SK-MEL-5 (cell line): ENCODE results near the gene EXOC3L2. TPM values are rescaled to one million over a fixed set of nuclear protein-coding genes. Genes with fewer than 3 reads are reported as not detected.

ENCODE experiments used
- DNase-seq: peaks from one replicate; pipeline ENCODE4 v3.0.0-alpha.2; 2016; ENCODE audit warnings: low read depth, low spot score
- in situ Hi-C: cut with HindIII; loops from 2 replicates; pipeline ENCODE4 v1.10.0; 2016; ENCODE audit warnings: low sequenced_read_pairs, high pct_unique_total_duplicates, low pct_unique_long_range_greater_than_20kb
- total RNA-seq: library from RNA; depleted of rRNA; stranded (reverse); fragments of >200 nt; shearing (Covaris generic); gene quantifications from 2 replicates; pipeline ENCODE4 v1.2.3, GENCODE V29; 2014; rRNA removed

Gene EXOC3L2
- total RNA-seq, 1 experiment from 2014 or later, result not detected

DNA sequence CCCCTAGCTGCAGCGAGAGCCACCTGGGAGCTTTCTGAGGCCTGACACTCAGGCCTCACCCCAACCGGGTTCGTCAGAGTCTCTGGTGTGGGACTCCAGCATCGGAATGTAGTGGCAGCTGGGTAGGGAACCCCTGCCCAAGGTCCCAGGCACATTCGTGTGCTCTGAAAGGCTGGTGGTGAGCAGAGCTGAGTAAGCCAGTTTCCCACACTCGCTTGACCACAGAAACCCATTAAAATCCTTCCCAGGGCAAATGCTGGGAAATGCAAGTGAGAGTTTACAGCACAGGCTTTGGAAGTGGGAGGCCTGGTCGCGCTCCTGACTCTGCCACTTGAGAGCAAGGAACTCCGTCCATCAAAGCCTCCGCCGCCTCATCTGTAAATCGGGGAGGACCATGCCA lies 71.4 kb downstream of the EXOC3L2 start:
- DNase-seq, result no peak

DNA sequence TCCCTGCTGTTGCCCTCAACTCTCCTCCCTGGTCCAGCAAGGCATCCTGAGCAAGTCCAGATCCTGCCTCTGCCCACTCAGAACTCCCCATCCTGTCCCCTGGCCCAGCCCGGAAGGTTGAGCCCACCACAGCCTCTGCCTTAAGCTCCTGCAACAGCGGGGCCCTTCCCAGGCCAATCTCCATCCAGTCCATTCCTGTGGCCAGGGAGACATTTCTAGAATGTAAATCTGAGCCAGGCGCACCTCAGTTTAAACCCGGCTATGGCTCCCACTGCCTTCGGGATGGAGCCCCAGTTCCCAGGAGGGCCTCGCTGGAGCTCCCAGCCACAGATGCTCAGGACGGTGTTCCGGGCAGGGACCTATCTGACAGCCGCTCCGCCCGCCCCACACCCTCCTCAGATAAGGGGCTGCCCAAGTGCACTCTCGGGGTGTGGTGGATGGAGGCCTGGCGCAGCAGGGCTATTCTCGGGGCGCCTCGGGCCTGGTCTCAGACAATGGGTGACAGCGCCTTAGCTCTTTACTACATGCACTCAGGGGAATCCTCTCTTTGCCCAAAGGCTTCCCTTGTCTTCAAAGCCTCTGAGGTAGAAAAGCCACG lies 72.5 kb downstream of the EXOC3L2 start:
- in situ Hi-C loops, result no loop called here
- no peak for DNase-seq

More for the DNA sequence above, 71.4 kb downstream of the EXOC3L2 start:
- in situ Hi-C loops, result no loop called here

DNA sequence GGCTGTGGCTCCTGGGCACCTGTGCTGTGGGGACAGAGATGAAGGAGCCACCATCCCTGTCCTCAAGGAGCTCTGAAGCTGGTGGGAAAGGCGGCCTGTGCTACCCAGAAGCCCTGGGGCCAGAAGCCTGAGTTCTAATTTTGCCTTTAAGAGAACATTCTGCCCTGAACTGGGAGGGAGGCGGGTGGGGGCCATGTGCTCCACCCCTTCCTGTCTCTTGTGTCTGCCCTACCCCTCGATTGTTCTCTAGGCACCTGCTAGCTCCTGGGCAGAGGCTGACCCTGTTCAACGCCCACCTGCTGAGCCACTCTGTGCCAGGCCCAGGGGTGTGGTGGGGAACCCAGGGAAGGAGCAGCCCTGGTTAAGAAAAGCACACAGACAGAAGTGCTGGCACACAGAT lies 73.0 kb downstream of the EXOC3L2 start:
- in situ Hi-C loops, result no loop called here
- DNase-seq, result no peak

DNA sequence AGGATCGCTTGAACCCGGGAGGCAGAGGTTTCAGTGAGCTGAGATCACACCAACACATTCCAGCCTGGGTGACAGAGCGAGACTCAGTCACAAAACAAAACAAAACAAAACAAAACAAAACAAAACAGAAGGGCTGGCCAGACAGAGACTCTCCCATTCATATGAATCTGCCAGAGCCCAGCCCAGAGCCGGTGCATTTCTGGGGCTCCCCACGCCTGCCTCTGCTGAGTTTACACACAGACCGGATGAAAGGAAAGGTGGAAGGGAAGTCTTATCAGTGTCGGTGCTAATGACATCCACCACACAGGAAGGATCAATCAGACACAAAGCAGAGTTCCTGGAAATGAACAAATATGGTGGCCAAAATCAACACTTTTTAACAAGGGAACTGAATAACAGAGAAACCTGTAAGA lies 74.0 kb downstream of the EXOC3L2 start:
- in situ Hi-C loops, result no loop called here
- DNase-seq, result no peak

DNA sequence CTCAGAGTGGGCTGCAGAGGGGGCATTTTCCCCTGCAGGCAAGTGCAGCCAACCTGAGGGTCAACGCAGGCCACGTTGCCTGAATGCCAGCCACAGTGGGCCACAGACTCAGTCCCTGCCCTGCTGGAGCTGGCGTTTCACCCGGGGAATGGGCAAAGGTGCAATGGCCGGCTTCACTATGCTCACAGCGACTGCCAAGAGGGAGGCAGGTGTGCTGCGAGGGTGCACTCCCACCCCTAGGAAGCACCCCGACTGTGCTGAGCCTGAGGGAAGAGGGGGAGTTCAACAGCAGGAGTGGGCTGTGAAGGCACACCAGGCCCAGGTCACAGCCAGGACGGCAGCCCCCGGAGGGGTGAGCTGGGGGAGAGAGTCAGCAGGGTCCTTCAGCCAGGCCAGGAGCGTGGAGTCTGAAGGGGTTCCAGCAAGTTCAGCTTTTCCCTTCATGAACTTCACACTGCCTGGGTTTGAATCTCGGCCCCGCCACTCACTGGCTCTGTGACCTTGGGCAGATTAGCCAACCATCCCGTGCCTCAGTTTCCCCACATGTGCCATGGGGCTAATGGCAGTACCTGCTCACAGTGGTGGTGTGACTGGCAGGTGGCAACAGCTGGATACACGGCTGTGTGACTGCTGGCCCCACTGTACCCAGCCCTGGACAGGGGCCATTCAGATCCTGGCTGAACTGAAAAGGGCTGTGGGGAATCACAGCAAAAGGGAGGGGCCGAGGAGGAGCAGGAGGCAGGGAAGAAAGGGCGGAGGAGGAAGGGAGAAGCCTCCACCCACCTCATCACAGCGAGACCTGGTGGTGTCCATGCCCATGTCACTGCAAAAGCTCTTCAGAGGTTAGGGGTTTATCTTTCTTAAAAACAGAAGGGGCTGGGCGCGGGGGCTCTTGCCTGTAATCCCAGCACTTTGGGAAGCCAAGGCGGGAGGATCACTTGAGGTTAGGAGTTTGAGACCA lies 74.8 kb downstream of the EXOC3L2 start:
- in situ Hi-C loops, result no loop called here
- no peak for DNase-seq

DNA sequence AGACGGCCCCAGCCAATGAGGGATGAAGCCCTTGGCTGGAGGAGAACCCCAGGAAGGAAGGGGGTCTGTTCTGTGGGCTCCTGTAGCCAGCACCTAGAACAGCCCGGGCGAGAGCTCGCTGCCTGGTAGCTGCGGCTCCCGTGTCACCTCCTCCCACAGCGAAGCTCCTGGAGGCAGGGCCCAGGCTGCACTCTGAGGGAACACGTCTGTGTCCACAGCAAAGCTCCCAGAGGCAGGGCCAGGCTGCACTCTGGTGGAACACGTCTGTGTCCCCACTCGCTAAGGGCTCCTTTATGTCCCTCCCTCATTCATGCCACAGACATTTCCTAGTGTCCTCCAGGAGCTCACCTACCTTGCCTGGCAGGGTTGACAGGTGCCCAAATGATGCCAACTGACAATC lies 75.6 kb downstream of the EXOC3L2 start:
- no peak for DNase-seq
- in situ Hi-C loops, result no loop called here

DNA sequence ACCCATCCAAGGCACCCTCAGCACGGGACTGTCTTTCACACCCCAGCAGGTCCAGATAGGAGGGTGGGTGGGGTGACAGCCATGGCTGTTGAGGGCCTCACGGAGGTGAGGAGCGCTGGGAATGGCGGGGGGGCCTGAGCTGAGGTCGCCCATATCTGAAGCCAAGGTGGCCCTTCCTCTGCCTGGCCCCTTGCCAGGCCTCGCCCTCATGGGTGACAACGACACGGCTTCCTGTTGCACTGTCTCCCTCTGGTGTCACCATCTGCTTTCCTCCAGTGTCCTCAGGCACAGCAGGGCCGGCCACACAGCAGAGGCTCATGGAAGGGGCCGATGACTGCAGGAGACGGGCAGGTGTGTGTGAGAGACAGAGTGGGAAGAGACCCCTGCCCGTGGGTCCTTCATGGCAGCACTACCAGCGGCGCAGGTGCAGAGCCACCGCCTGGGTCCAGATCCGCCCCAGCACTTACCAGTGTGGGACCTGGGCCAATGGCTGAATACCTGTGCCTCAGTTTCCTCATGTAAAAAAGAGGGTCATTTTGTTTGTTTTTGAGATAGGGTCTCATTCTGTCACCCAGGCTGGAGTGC lies 76.3 kb downstream of the EXOC3L2 start:
- in situ Hi-C loops, result no loop called here
- DNase-seq, result no peak

DNA sequence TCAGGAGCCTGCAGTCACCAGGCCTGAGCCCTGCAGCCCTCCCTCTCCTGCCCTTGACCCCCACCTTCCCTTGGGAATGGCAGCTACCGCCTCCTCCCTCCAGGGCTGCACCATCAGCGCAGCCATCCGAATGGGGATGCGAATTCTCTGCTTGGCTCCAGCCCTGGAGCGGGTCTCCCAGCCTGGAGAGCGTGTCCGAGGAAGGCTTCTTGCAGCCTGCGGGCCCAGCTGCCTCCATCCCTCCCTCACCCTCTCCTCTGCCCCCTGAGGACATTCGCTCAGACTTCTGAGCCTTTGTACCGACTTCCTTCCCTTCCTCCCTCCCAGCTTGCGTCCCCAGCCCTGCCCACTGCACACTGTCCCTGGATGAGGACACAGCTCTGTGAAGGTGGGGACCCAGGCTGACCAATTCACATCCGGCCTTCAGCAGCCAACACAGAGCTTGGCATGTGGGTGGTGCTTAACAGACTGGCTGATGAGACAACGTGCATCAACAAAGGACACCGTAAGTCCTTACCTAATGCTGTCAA lies 78.4 kb downstream of the EXOC3L2 start:
- in situ Hi-C loops, result no loop called here

DNA sequence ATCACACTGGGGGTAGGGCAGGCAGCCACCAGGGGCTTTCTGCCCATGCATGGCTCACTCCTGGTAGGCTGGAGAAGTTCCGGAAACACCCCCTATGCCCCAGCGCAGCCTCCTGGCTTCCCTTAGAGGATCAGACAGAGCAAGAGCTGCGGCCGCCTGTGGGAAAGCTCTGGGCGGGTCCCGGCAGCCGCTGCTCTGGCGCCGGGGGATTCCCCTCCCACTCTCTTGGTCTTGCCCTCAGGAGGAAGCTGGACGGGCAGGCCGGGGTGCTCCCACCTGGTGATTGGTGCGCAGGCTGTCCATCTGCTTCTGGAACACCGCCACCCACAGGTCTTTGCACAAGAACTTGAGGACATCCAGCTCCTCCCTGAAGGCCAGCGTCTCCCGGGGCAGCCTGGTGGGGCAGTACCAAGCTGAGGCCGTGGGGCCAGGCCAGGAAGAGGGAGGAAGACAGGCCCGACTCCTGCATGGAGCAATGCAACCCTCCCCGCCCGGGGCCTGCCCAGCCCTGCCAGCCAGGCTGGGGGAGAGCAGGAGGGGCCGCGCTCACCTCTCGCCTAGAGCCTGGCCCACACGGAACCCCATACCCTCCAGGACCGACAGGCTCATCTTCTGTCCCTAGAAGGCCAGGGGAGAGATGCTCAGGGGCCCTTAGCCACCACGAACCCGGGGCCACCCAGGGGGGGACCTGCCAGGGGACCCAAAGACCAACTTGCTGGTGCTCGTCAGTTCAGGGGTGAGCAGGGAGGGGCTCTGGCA lies 80.5 kb downstream of the EXOC3L2 start:
- in situ Hi-C loops, result no loop called here
- no peak for DNase-seq

More for the DNA sequence above, 78.4 kb downstream of the EXOC3L2 start:
- no peak for DNase-seq

DNA sequence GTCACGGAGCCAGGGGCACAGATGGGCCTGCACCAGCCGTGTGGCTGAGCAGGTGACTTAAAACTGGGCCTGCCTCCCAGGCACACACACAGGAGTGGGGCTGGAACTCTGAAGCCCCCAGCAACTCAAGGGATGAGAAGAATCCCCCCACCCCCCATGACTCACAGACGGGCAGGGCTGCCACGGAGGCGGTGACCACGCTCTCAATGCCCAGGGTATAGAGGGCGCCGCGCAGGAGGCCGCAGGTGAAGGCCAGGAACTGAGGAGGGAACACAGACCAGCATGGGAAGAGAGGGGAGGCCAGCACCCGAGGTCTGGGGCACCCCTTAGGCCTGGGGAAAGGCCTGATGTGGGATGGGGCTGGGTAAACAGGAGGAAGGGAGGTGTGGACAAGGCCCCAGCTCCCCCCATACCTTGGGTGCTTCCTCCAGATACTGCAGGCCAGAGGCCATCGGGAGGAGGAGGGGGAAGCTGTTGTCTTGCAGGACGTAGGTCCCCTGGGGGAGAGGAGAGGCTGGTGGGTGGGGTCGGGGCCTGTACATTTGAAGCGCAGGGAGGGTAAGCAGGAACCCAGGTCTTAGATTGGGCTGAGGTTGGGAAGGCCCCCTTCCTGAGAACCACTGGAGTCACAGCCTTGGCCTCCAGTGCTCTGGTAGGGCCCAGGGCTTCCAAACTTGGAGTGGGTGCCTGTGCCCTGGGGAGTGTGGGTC lies 81.3 kb downstream of the EXOC3L2 start:
- in situ Hi-C loops, result no loop called here
- DNase-seq, result no peak

DNA sequence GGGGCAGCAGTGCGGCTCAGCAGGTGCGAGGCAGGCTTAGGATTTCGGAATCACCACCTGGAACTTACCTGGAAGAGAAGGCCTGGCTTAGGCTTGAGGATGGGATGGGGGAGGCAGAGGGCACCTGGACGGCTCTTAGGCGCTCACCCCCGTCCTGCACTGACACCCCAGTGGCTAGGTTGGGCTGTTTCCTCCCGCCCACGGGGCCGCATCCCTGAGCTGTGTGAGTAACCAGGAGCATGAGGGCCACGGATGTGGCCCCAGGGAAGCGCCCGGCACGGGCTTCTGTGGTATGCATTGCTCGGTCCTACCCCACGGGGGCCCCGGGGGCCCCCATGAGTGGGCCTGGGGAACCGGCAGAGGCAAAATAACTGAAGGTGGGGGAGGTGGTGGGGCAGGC lies 82.1 kb downstream of the EXOC3L2 start:
- in situ Hi-C loops, result no loop called here
- no peak for DNase-seq

DNA sequence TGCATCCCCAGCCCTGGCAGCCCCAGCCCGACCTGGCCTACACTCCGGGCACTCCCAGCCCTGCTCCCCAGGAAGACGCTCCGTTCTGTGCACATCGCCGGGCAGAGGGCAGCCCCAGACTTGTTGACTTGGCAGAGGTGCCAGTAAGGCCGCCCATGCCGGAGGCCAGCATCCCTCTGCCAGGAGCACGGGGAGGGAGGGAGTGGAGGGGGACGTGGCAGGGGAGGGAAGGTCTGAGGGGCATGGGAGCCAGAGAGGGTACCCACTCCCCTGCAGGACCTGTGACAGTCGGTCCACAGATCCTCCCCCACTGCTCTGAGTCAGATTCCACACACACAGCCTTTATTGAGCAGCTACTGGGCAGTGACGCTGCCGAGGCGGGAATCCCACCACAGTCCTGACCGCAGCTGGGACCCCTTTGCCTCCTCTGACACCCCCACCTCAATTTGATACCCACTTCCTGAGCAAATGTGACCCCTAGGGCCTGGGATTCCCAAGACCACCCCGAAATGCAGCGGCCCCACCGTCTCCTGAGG lies 82.5 kb downstream of the EXOC3L2 start:
- no peak for DNase-seq

More for the DNA sequence above, 82.5 kb downstream of the EXOC3L2 start:
- in situ Hi-C loops, result no loop called here

Other genes starting within 250 kb of the EXOC3L2 start
- 4.0 and 5.3 TPM in 2 replicates for gene RELB, start 243.9 kb downstream of the EXOC3L2 start, total RNA-seq
- gene CLASRP, start 206.4 kb downstream of the EXOC3L2 start, total RNA-seq, result 13.7 and 28.8 TPM in 2 replicates
- gene ZNF296, start 168.9 kb downstream of the EXOC3L2 start, total RNA-seq, result 0.08 and 0.32 TPM in 2 replicates
- 24.7 and 26.7 TPM in 2 replicates for gene GEMIN7, start 166.1 kb downstream of the EXOC3L2 start, total RNA-seq
- 41.2 and 46.0 TPM in 2 replicates for gene PPP1R37, start 152.2 kb downstream of the EXOC3L2 start, total RNA-seq
- 0.03 TPM in 1 of 2 replicates, not detected in the other for gene NKPD1, start 84.4 kb downstream of the EXOC3L2 start, total RNA-seq
- gene TRAPPC6A, start 67.2 kb downstream of the EXOC3L2 start, total RNA-seq, result 22.1 and 22.3 TPM in 2 replicates
- gene BLOC1S3, start 66.6 kb downstream of the EXOC3L2 start, total RNA-seq, result 3.7 and 5.3 TPM in 2 replicates
- 7.2 and 7.7 TPM in 2 replicates for gene MARK4, start 5.9 kb upstream of the EXOC3L2 start, total RNA-seq
- not detected in 2 replicates for gene CKM, start 77.5 kb upstream of the EXOC3L2 start, total RNA-seq
- 0.43 and 1.3 TPM in 2 replicates for gene KLC3, start 95.3 kb upstream of the EXOC3L2 start, total RNA-seq
- gene ERCC2, start 125.2 kb upstream of the EXOC3L2 start, total RNA-seq, result 10.7 and 13.8 TPM in 2 replicates
- gene PPP1R13L, start 159.7 kb upstream of the EXOC3L2 start, total RNA-seq, result 1.5 and 1.8 TPM in 2 replicates
- 19.3 and 20.2 TPM in 2 replicates for gene POLR1G, start 161.2 kb upstream of the EXOC3L2 start, total RNA-seq
- gene ERCC1, start 178.5 kb upstream of the EXOC3L2 start, total RNA-seq, result 125 and 138 TPM in 2 replicates
- 0.13 and 0.42 TPM in 2 replicates for gene FOSB, start 222.6 kb upstream of the EXOC3L2 start, total RNA-seq